ENCODE measurements around the gene TYSND1. TPM values are rescaled to one million over a fixed set of nuclear protein-coding genes. Genes with fewer than 3 reads are reported as not detected.

The TYSND1 gene
- total and polyA plus RNA-seq, 2 of the 13 experiments (the other 11 are each of a cell fraction or from before 2014, with no cell fraction given) = 3.3 to 8.9 TPM

DNA sequence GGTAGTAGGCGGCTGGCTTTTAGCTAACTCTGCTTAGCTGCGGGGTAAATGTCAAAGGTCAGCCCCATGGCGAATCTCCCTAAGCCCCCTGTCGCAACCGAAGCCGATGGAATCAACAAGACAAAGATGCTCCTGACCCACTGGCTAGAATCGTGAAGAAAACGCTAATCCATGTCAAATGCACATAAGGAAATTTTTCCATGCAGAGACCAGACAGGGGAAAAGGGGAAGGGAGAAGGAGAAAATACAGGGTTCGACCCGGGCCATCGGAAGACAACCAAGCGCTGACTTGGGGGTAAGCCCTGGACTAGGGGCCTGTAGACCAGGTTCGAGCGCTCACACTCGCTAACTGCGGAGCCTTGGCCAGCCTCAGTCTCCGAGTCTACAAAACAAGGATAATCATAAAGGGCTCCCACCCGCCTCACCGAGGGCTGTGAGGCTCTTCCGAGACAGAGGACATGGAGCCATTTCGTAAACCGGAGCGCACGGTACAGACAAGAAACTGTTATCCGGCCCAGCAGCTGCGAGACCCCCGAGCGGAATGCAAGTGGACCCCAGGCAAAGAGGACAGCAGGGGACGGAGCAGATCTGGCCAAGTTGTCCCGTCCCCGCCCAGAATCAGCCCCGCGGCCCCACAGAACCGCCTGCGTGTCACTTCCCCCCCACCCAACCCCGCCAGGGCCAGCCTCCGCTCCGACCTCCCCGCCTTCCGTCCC is 23.3 kb upstream of the TYSND1 start (continued):
- TF ChIP-seq ZSCAN20 (CRISPR knock-in tag; IDR thresholded peaks at IDR 0.05; ENCODE audit: borderline replicate concordance) = 0 out of 2 replicates have a peak, but pooled peaks have one; percentile 54
- TF ChIP-seq ZNF224 (CRISPR knock-in tag; IDR thresholded peaks at IDR 0.05) = peak; percentile 70; the same call in 1 of the 2 replicates

DNA sequence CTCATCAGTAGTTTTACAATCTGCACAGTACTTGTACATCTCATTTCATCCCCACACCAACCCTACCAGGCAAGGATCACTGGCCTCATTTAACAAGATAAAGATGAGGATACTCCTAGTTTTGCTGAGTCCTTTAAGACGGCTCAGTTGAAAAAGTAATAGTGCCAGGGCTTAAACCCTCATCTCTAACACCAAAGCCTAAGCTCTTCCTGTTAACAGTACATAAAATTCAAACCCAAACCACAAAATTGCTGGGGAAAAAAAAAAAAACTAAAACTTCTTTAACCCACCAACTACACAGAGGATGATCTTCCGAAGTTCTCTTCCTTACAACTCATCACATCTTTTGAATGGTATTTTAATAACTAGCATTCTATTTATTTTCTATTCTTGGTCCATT is 22.5 kb upstream of the TYSND1 start:
- DNase-seq (ENCODE audit: low spot score) (no peak), ATAC-seq (no peak), FAIRE-seq (no peak)
- peaks cover 52% of the 10 kb centered on the region for H4K20me1 ChIP-seq (ENCODE audit: insufficient read depth, low read length)
- ChIA-PET CTCF (ENCODE audit: low intra/inter-chr PET ratio, low total read pairs) (no interaction called here), POLR2A (interaction anchor here (2.1 to 5.1 kb wide), 2 partner anchors 13 to 23 kb away, joined by 22 to 84 read pairs; partner anchors contain the start of gene TYSND1)
- H3K79me2 ChIP-seq (ENCODE audit: insufficient read depth, low read length) = peaks cover 59% of the 10 kb centered on the region
- no peaks in the 10 kb centered on the region; a peak in 1 of 5 replicates for H3K27me3 ChIP-seq (ENCODE audit: control insufficient read depth in 1 of 2, insufficient read depth in 2 of 2, low read length in 2 of 2)
- H2AFZ ChIP-seq (ENCODE audit: low read length) = no peak overlapping the region
- BruUV-seq (replicated peaks) = no TSS peak
- H3K27ac ChIP-seq (ENCODE audit: extremely low read length, insufficient read depth, low read length) = peak overlapping the region; percentile 80
- WGBS (ENCODE audit: low lambda C conversion rate) = 19% methylated on average over 2 of the region's 2 CpGs
- peaks cover 69% of the 10 kb centered on the region for H3K4me1 ChIP-seq (ENCODE audit: insufficient read depth, low read length)
- no peaks in the 10 kb centered on the region for H3K9me3 ChIP-seq (ENCODE audit: low read length)
- H3K9ac ChIP-seq (ENCODE audit: insufficient read depth, low read depth, low read length) = peak overlapping the region; percentile 94
- in situ Hi-C loops (cut with HindIII; ENCODE audit: extremely low pct_ligation_motif_present, low pct_unique_long_range_greater_than_20kb) (no loop called here), intact Hi-C loops (cut with micrococcal nuclease; ENCODE audit: unreplicated experiment) (no loop called here)
- peak overlapping the region; percentile 82 for H3K4me2 ChIP-seq (ENCODE audit: low read depth, low read length)
- peaks cover 0 to 27% of the 10 kb centered on the region in 2 experiments; a peak in 2 of 5 replicates for H3K36me3 ChIP-seq (replicated peaks in 1 of 2; ENCODE audit: control insufficient read depth in 1 of 2, insufficient read depth in 2 of 2, low read length in 2 of 2)
- peak overlapping the region; percentile 82 to 90 (median 90) for H3K4me3 ChIP-seq (replicated peaks in 1 of 3; ENCODE audit: insufficient read depth in 1 of 3, low read depth in 2 of 3, low read length in 3 of 3)
- TF ChIP-seq SIN3B (IDR thresholded peaks at IDR 0.05; ENCODE audit: low read length) (no peak), ZNF431 (CRISPR knock-in tag; IDR thresholded peaks at IDR 0.05; ENCODE audit: borderline replicate concordance, low read depth) (no peak)

DNA sequence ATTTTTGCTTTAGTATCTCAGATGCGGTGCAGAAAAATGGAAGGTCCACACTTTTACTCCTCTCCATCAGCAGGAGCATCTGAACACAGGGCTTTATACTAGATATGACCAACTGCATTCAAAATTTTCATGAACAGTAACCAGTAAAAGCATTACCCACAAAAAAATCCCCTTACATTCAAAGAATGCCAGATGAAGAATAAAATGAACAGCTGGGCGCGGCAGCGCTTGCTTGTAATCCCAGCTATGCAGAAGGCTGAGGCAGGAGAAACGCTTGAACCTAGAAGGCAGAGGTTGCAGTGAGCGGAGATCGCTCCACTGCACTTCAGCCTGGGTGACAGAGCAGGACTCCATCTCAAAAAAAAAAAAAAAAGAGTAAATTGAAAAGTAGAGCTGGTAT is 20.7 kb upstream of the TYSND1 start:
- ATAC-seq = no peak
- H2AFZ ChIP-seq (ENCODE audit: low read length) = no peak overlapping the region
- no peak for DNase-seq (ENCODE audit: low spot score)
- no peak overlapping the region for H3K4me3 ChIP-seq (replicated peaks in 1 of 3; ENCODE audit: insufficient read depth in 1 of 3, low read depth in 2 of 3, low read length in 3 of 3)
- ChIA-PET POLR2A (interaction anchor here (5.1 kb wide), 1 partner anchor 21 kb away, joined by 84 read pairs; the partner anchor contains the start of gene TYSND1), CTCF (ENCODE audit: low intra/inter-chr PET ratio, low total read pairs) (no interaction called here)
- H4K20me1 ChIP-seq (ENCODE audit: insufficient read depth, low read length) = peaks cover 68% of the 10 kb centered on the region
- no peak overlapping the region for H3K27ac ChIP-seq (ENCODE audit: extremely low read length, insufficient read depth, low read length)
- intact Hi-C loops (cut with micrococcal nuclease; ENCODE audit: unreplicated experiment) (no loop called here), in situ Hi-C loops (cut with HindIII; ENCODE audit: extremely low pct_ligation_motif_present, low pct_unique_long_range_greater_than_20kb) (no loop called here)
- no peaks in the 10 kb centered on the region; a peak in 1 of 5 replicates for H3K27me3 ChIP-seq (ENCODE audit: control insufficient read depth in 1 of 2, insufficient read depth in 2 of 2, low read length in 2 of 2)
- no peak overlapping the region for H3K4me2 ChIP-seq (ENCODE audit: low read depth, low read length)
- peaks cover 2 to 36% of the 10 kb centered on the region in 2 experiments; a peak in 2 of 5 replicates for H3K36me3 ChIP-seq (replicated peaks in 1 of 2; ENCODE audit: control insufficient read depth in 1 of 2, insufficient read depth in 2 of 2, low read length in 2 of 2)
- H3K9me3 ChIP-seq (ENCODE audit: low read length) = no peaks in the 10 kb centered on the region
- FAIRE-seq = no peak
- no peak overlapping the region for H3K9ac ChIP-seq (ENCODE audit: insufficient read depth, low read depth, low read length)
- 95% methylated on average over 7 of the region's 7 CpGs for WGBS (ENCODE audit: low lambda C conversion rate)
- no TSS peak for BruUV-seq (replicated peaks)
- H3K79me2 ChIP-seq (ENCODE audit: insufficient read depth, low read length) = peaks cover 75% of the 10 kb centered on the region
- H3K4me1 ChIP-seq (ENCODE audit: insufficient read depth, low read length) = peaks cover 80% of the 10 kb centered on the region
- TF ChIP-seq, protein P1, sequence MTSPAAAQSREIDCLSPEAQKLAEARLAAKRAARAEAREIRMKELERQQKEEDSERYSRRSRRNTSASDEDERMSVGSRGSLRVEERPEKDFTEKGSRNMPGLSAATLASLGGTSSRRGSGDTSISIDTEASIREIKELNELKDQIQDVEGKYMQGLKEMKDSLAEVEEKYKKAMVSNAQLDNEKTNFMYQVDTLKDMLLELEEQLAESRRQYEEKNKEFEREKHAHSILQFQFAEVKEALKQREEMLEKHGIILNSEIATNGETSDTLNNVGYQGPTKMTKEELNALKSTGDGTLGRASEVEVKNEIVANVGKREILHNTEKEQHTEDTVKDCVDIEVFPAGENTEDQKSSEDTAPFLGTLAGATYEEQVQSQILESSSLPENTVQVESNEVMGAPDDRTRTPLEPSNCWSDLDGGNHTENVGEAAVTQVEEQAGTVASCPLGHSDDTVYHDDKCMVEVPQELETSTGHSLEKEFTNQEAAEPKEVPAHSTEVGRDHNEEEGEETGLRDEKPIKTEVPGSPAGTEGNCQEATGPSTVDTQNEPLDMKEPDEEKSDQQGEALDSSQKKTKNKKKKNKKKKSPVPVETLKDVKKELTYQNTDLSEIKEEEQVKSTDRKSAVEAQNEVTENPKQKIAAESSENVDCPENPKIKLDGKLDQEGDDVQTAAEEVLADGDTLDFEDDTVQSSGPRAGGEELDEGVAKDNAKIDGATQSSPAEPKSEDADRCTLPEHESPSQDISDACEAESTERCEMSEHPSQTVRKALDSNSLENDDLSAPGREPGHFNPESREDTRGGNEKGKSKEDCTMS (CRISPR knock-in tag; conservative IDR thresholded peaks at IDR 0.05) = no peak
- TF ChIP-seq FOXP1 (IDR thresholded peaks at IDR 0.05) (no peak), FOXP1 (CRISPR knock-in tag; IDR thresholded peaks at IDR 0.05) (no peak), GFI1 (CRISPR knock-in tag; IDR thresholded peaks at IDR 0.05; ENCODE audit: borderline replicate concordance) (no peak)
- TF ChIP-seq, protein P2, sequence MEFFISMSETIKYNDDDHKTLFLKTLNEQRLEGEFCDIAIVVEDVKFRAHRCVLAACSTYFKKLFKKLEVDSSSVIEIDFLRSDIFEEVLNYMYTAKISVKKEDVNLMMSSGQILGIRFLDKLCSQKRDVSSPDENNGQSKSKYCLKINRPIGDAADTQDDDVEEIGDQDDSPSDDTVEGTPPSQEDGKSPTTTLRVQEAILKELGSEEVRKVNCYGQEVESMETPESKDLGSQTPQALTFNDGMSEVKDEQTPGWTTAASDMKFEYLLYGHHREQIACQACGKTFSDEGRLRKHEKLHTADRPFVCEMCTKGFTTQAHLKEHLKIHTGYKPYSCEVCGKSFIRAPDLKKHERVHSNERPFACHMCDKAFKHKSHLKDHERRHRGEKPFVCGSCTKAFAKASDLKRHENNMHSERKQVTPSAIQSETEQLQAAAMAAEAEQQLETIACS (CRISPR knock-in tag; IDR thresholded peaks at IDR 0.05) = no peak
- TF ChIP-seq, protein P3, sequence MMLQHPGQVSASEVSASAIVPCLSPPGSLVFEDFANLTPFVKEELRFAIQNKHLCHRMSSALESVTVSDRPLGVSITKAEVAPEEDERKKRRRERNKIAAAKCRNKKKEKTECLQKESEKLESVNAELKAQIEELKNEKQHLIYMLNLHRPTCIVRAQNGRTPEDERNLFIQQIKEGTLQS (CRISPR knock-in tag; IDR thresholded peaks at IDR 0.05) = no peak
- TF ChIP-seq, protein P4, sequence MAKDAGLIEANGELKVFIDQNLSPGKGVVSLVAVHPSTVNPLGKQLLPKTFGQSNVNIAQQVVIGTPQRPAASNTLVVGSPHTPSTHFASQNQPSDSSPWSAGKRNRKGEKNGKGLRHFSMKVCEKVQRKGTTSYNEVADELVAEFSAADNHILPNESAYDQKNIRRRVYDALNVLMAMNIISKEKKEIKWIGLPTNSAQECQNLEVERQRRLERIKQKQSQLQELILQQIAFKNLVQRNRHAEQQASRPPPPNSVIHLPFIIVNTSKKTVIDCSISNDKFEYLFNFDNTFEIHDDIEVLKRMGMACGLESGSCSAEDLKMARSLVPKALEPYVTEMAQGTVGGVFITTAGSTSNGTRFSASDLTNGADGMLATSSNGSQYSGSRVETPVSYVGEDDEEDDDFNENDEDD (CRISPR knock-in tag; IDR thresholded peaks at IDR 0.05; ENCODE audit: borderline replicate concordance) = no peak

Data from HepG2 (cell line).